Keratinocyte (primary cell): ENCODE data around the gene AMACR.

Experiments used
- CTCF ChIP-seq, 3 experiments: IDR thresholded peaks in 1 of 3; conservative IDR thresholded peaks in 1 of 3; optimal IDR thresholded peaks in 1 of 3; 2 replicates in 2 of 3; 3 replicates in 1 of 3; pipeline versions ENCODE3 to v1.5.1; 2011; ENCODE audit warnings: low read length in 3 of 3, mild to moderate bottlenecking in 3 of 3, moderate library complexity in 2 of 3, control low read depth in 1 of 3, inconsistent platforms in 1 of 3; ENCODE audit not compliant: insufficient read depth in 2 of 3; ENCODE audit errors: extremely low read depth in 1 of 3
- EZH2 ChIP-seq: IDR thresholded peaks from one replicate; pipeline ENCODE4 v1.6.1; 2012; ENCODE audit warnings: inconsistent platforms, mild to moderate bottlenecking, low read length, moderate library complexity

GRCh38 chr5:34014626-34015025 is 6.8 kb upstream of the AMACR start:
- TF ChIP-seq CTCF (optimal IDR thresholded peaks at IDR 0.05 in 1 of 3, IDR thresholded peaks at IDR 0.05 in 1 of 3, conservative IDR thresholded peaks at IDR 0.05 in 1 of 3; ENCODE audit: extremely low read depth in 1 of 3, insufficient read depth in 2 of 3, low read length in 3 of 3) (no peak), EZH2 (no peak)
